ENCODE measurements around the gene L3MBTL1. TPM values are rescaled to one million over a fixed set of nuclear protein-coding genes. Genes with fewer than 3 reads are reported as not detected.

Gene L3MBTL1
- total RNA-seq, 2 donors from 2014 or later: 4.1 to 28.2 TPM

GRCh38 chr20:43559147-43559987 is 51.9 kb downstream of the L3MBTL1 start:
- TF ChIP-seq CTCF (IDR thresholded peaks at IDR 0.05): no peak
- DNase-seq (ENCODE audit: low spot score): no peak
- H3K36me3 ChIP-seq: no peaks in the 10 kb centered on the region
- H3K4me3 ChIP-seq: no peak overlapping the region
- no peaks in the 10 kb centered on the region for H3K27me3 ChIP-seq
- no peaks in the 10 kb centered on the region for H3K4me1 ChIP-seq
- no peak overlapping the region for H3K27ac ChIP-seq
- H3K9me3 ChIP-seq: no peaks in the 10 kb centered on the region

- Histone ChIP-seq H3K27me3 (no peaks in the 10 kb centered on the region), H3K4me3 (no peak overlapping the region), H3K36me3 (no peaks in the 10 kb centered on the region), H3K27ac (no peak overlapping the region), H3K9me3 (no peaks in the 10 kb centered on the region), H3K4me1 (no peaks in the 10 kb centered on the region)
- no peak for DNase-seq (ENCODE audit: low spot score)
- TF ChIP-seq CTCF (IDR thresholded peaks at IDR 0.05): no peak
These were observed 53.5 kb downstream of the L3MBTL1 start for GRCh38 chr20:43560974-43561373.

GRCh38 chr20:43563429-43563828 is 55.9 kb downstream of the L3MBTL1 start:
- TF ChIP-seq CTCF (IDR thresholded peaks at IDR 0.05): no peak
- Histone ChIP-seq H3K27me3 (no peaks in the 10 kb centered on the region), H3K4me1 (no peaks in the 10 kb centered on the region), H3K4me3 (no peak overlapping the region), H3K27ac (no peak overlapping the region), H3K9me3 (no peaks in the 10 kb centered on the region), H3K36me3 (no peaks in the 10 kb centered on the region)
- DNase-seq (ENCODE audit: low spot score): no peak

- H3K4me1 ChIP-seq: no peaks in the 10 kb centered on the region
- H3K4me3 ChIP-seq: no peak overlapping the region
- H3K9me3 ChIP-seq: no peaks in the 10 kb centered on the region
- DNase-seq (ENCODE audit: low spot score): no peak
- no peaks in the 10 kb centered on the region for H3K27me3 ChIP-seq
- TF ChIP-seq CTCF (IDR thresholded peaks at IDR 0.05): no peak
- H3K27ac ChIP-seq: no peak overlapping the region
- H3K36me3 ChIP-seq: no peaks in the 10 kb centered on the region
These were observed 56.5 kb downstream of the L3MBTL1 start for GRCh38 chr20:43563991-43564390.

- Histone ChIP-seq H3K4me3 (no peak overlapping the region), H3K36me3 (no peaks in the 10 kb centered on the region), H3K27ac (no peak overlapping the region), H3K27me3 (no peaks in the 10 kb centered on the region), H3K9me3 (no peaks in the 10 kb centered on the region), H3K4me1 (no peaks in the 10 kb centered on the region)
- no peak for TF ChIP-seq CTCF (IDR thresholded peaks at IDR 0.05)
- no peak for DNase-seq (ENCODE audit: low spot score)
These were observed 57.0 kb downstream of the L3MBTL1 start for GRCh38 chr20:43564455-43564854.

All from right atrium auricular region (tissue), 2 donors.